ENCODE data around the gene SH3TC2. TPM values are rescaled to one million over a fixed set of nuclear protein-coding genes. Genes with fewer than 3 reads are reported as not detected.

SH3TC2 gene
- polyA plus RNA-seq, 1 donor (not counting 4 experiments of a cell fraction or from before 2014, with no cell fraction given): 19.0 TPM

DNA sequence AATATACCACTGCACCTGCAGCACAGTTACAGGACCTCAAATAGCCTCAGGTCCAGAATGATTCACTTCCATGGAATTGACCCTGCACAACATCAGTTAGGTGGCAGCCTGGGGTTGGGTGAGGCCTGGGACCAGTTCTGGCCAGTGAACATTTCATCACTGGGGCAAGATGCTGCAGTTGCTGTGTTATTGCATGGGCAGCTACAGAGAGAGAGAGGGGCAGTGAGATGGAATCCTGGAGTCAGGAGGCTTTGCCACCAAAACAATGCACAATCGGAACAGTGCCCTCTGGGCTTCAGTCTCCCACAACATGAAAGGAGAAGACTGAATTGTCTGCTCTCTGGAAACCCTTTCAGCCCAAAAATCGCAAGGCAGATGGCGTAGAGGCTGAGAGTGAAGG lies 51.8 kb downstream of the SH3TC2 start:
- Histone ChIP-seq H3K9me1 (ENCODE audit: control insufficient read depth, extremely low read depth, insufficient read depth, low read length) (no peaks in the 10 kb centered on the region), H3K79me2 (ENCODE audit: control insufficient read depth, insufficient read depth, low read length) (no peaks in the 10 kb centered on the region), H3K27me3 (ENCODE audit: control insufficient read depth, extremely low read depth, insufficient read depth, low read length) (no peaks in the 10 kb centered on the region), H3K36me3 (ENCODE audit: control insufficient read depth in 2 of 2, extremely low read depth in 1 of 2, insufficient read depth in 2 of 2, low read length in 2 of 2) (peaks cover 9 to 16% of the 10 kb centered on the region in 2 experiments), H2AFZ (ENCODE audit: control insufficient read depth, low read length) (no peak overlapping the region), H3K9ac (ENCODE audit: control insufficient read depth, extremely low read depth, insufficient read depth, low read length) (no peak overlapping the region), H3K9me3 (ENCODE audit: control insufficient read depth, low read depth, low read length) (no peaks in the 10 kb centered on the region), H3K27ac (ENCODE audit: control insufficient read depth, insufficient read depth, low read length) (peak overlapping the region; percentile 25), H4K20me1 (ENCODE audit: control insufficient read depth, extremely low read depth, insufficient read depth, low read length) (no peaks in the 10 kb centered on the region), H3K4me3 (ENCODE audit: control insufficient read depth in 2 of 3, extremely low read depth in 1 of 3, insufficient read depth in 2 of 3, low read depth in 1 of 3, low read length in 3 of 3) (no peak overlapping the region), H3K4me1 (ENCODE audit: control insufficient read depth, extremely low read depth, insufficient read depth, low read length) (peaks cover 10% of the 10 kb centered on the region), H3K4me2 (ENCODE audit: control insufficient read depth, extremely low read depth, insufficient read depth, low read depth, low read length) (peak overlapping the region; percentile 9)
- dilution Hi-C loops (cut with MboI; ENCODE audit: extremely low pct_ligation_motif_present, low sequenced_read_pairs): no loop called here
- FAIRE-seq (peak; percentile 81), DNase-seq (ENCODE audit: low read depth, low spot score) (no peak)
- TF ChIP-seq, protein P1, sequence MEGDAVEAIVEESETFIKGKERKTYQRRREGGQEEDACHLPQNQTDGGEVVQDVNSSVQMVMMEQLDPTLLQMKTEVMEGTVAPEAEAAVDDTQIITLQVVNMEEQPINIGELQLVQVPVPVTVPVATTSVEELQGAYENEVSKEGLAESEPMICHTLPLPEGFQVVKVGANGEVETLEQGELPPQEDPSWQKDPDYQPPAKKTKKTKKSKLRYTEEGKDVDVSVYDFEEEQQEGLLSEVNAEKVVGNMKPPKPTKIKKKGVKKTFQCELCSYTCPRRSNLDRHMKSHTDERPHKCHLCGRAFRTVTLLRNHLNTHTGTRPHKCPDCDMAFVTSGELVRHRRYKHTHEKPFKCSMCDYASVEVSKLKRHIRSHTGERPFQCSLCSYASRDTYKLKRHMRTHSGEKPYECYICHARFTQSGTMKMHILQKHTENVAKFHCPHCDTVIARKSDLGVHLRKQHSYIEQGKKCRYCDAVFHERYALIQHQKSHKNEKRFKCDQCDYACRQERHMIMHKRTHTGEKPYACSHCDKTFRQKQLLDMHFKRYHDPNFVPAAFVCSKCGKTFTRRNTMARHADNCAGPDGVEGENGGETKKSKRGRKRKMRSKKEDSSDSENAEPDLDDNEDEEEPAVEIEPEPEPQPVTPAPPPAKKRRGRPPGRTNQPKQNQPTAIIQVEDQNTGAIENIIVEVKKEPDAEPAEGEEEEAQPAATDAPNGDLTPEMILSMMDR (optimal IDR thresholded peaks at IDR 0.05 in 1 of 3, IDR thresholded peaks at IDR 0.05 in 1 of 3, conservative IDR thresholded peaks at IDR 0.05 in 1 of 3; ENCODE audit: extremely low read depth in 1 of 3, insufficient read depth in 2 of 3, low read length in 3 of 3): peak in 1 of 3 experiments; percentile 6
- no peak for TF ChIP-seq EZH2 (IDR thresholded peaks at IDR 0.05; ENCODE audit: low read length)

DNA sequence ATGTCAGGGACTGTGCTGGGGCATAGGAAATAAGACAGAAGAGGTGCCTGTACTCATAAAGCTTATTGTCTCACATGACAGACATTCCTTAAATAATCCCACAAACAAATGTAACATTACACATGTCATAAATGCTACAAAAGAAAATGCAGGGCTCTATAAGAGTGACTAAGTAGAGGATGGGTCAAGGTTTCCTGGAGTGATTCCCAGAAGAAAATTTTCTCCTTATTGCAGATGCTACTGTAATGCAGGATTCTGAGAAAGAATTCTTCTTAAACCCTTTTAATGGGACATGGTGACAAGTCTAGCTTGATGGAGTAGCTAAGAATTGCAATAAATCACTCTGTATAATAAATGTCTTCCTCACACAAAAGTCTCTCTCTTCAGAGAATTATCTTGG lies 55.7 kb downstream of the SH3TC2 start:
- Histone ChIP-seq H3K9ac (ENCODE audit: control insufficient read depth, extremely low read depth, insufficient read depth, low read length) (no peak overlapping the region), H3K9me1 (ENCODE audit: control insufficient read depth, extremely low read depth, insufficient read depth, low read length) (peaks cover 3% of the 10 kb centered on the region), H3K9me3 (ENCODE audit: control insufficient read depth, low read depth, low read length) (no peaks in the 10 kb centered on the region), H3K27ac (ENCODE audit: control insufficient read depth, insufficient read depth, low read length) (no peak overlapping the region), H3K4me1 (ENCODE audit: control insufficient read depth, extremely low read depth, insufficient read depth, low read length) (peaks cover 25% of the 10 kb centered on the region), H3K4me2 (ENCODE audit: control insufficient read depth, extremely low read depth, insufficient read depth, low read depth, low read length) (no peak overlapping the region), H4K20me1 (ENCODE audit: control insufficient read depth, extremely low read depth, insufficient read depth, low read length) (no peaks in the 10 kb centered on the region), H3K79me2 (ENCODE audit: control insufficient read depth, insufficient read depth, low read length) (no peaks in the 10 kb centered on the region), H3K4me3 (ENCODE audit: control insufficient read depth in 2 of 3, extremely low read depth in 1 of 3, insufficient read depth in 2 of 3, low read depth in 1 of 3, low read length in 3 of 3) (no peak overlapping the region), H3K36me3 (ENCODE audit: control insufficient read depth in 2 of 2, extremely low read depth in 1 of 2, insufficient read depth in 2 of 2, low read length in 2 of 2) (peaks cover 16 to 20% of the 10 kb centered on the region in 2 experiments), H2AFZ (ENCODE audit: control insufficient read depth, low read length) (no peak overlapping the region), H3K27me3 (ENCODE audit: control insufficient read depth, extremely low read depth, insufficient read depth, low read length) (no peaks in the 10 kb centered on the region)
- TF ChIP-seq, protein P1 (optimal IDR thresholded peaks at IDR 0.05 in 1 of 3, IDR thresholded peaks at IDR 0.05 in 1 of 3, conservative IDR thresholded peaks at IDR 0.05 in 1 of 3; ENCODE audit: extremely low read depth in 1 of 3, insufficient read depth in 2 of 3, low read length in 3 of 3): no peak
- no peak for TF ChIP-seq EZH2 (IDR thresholded peaks at IDR 0.05; ENCODE audit: low read length)
- DNase-seq (ENCODE audit: low read depth, low spot score) (no peak), FAIRE-seq (no peak)
- dilution Hi-C loops (cut with MboI; ENCODE audit: extremely low pct_ligation_motif_present, low sequenced_read_pairs): no loop called here

Measured in keratinocyte (primary cell).